Esophagus mucosa (tissue), 1 donor: ENCODE results near the gene CNPPD1. TPM values are rescaled to one million over a fixed set of nuclear protein-coding genes. Genes with fewer than 3 reads are reported as not detected.
"Not testable (repeated sequence)": the region's sequence is repeated elsewhere in the genome, so short reads cannot be mapped to it uniquely, and the experiment has no call there.

Experiments used
- ATAC-seq: fragments of 200-7000 bp; cut with Tn5 transposase; one replicate; pipeline ENCODE4 v1.9.1; 2020
- total RNA-seq: library from RNA; stranded (reverse); gene quantifications from one replicate; pipeline ENCODE4 v1.2.4, GENCODE V29; 2023
- donor health status: DM: yes; HTN: yes; CAD: no.

Gene CNPPD1
- total RNA-seq, 1 donor from 2014 or later, result 49.3 TPM

GRCh38 chr2:219207884-219208740, 31.4 kb upstream of the CNPPD1 start:
- peak; percentile 35 for ATAC-seq

- peak; percentile 2 for ATAC-seq
These were observed 30.6 kb upstream of the CNPPD1 start for GRCh38 chr2:219207134-219207883.

GRCh38 chr2:219206328-219207133, 29.8 kb upstream of the CNPPD1 start, which contains the start of gene ZFAND2B:
TSS of gene ZFAND2B (plus strand) at chr2:219206782. CDS start at chr2:219206988, 206 bp downstream.
- ATAC-seq, result peak; percentile 96

GRCh38 chr2:219205981-219206327, 29.2 kb upstream of the CNPPD1 start:
- ATAC-seq, result no peak

- ATAC-seq, result no peak
These were observed 28.4 kb upstream of the CNPPD1 start for GRCh38 chr2:219205165-219205538.

GRCh38 chr2:219204425-219205164, 27.9 kb upstream of the CNPPD1 start:
- ATAC-seq, result no peak

- ATAC-seq, result not testable (repeated sequence)
These were observed 24.6 kb upstream of the CNPPD1 start for GRCh38 chr2:219201331-219201730.

GRCh38 chr2:219200502-219201326, 24.0 kb upstream of the CNPPD1 start:
- not testable (repeated sequence) for ATAC-seq

- no peak for ATAC-seq
These were observed 22.9 kb upstream of the CNPPD1 start for GRCh38 chr2:219199470-219200211.

- no peak for ATAC-seq
These were observed 22.2 kb upstream of the CNPPD1 start for GRCh38 chr2:219198974-219199373.

- ATAC-seq, result no peak
These were observed 20.7 kb upstream of the CNPPD1 start for GRCh38 chr2:219197388-219197787.

- no peak for ATAC-seq
These were observed 10.2 kb upstream of the CNPPD1 start for GRCh38 chr2:219186754-219187456.

GRCh38 chr2:219184121-219184520, 7.4 kb upstream of the CNPPD1 start:
- no peak for ATAC-seq

- ATAC-seq, result no peak
These were observed 6.5 kb upstream of the CNPPD1 start for GRCh38 chr2:219183151-219183772.

GRCh38 chr2:219182331-219183150, 5.8 kb upstream of the CNPPD1 start:
- ATAC-seq, result no peak

- no peak for ATAC-seq
These were observed 4.8 kb upstream of the CNPPD1 start for GRCh38 chr2:219181531-219181930.

GRCh38 chr2:219180961-219181360, 4.2 kb upstream of the CNPPD1 start:
- no peak for ATAC-seq
